Stimulated activated CD4-positive, alpha-beta T cell treated with anti-CD3 and anti-CD28 coated beads, TNF-alpha, amount 100 ng/mL, for 1 hour (primary cell): ENCODE results near the gene INSM1.
"Not testable (repeated sequence)": the region's sequence is repeated elsewhere in the genome, so short reads cannot be mapped to it uniquely, and the experiment has no call there.

Experiments
- DNase-seq, 3 donors: peaks; one replicate each; pipeline ENCODE4 v3.0.0-alpha.2; 2020; ENCODE audit warnings: low read depth in 3 of 3, low spot score in 1 of 3

Gene INSM1, protein sequence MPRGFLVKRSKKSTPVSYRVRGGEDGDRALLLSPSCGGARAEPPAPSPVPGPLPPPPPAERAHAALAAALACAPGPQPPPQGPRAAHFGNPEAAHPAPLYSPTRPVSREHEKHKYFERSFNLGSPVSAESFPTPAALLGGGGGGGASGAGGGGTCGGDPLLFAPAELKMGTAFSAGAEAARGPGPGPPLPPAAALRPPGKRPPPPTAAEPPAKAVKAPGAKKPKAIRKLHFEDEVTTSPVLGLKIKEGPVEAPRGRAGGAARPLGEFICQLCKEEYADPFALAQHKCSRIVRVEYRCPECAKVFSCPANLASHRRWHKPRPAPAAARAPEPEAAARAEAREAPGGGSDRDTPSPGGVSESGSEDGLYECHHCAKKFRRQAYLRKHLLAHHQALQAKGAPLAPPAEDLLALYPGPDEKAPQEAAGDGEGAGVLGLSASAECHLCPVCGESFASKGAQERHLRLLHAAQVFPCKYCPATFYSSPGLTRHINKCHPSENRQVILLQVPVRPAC

DNA sequence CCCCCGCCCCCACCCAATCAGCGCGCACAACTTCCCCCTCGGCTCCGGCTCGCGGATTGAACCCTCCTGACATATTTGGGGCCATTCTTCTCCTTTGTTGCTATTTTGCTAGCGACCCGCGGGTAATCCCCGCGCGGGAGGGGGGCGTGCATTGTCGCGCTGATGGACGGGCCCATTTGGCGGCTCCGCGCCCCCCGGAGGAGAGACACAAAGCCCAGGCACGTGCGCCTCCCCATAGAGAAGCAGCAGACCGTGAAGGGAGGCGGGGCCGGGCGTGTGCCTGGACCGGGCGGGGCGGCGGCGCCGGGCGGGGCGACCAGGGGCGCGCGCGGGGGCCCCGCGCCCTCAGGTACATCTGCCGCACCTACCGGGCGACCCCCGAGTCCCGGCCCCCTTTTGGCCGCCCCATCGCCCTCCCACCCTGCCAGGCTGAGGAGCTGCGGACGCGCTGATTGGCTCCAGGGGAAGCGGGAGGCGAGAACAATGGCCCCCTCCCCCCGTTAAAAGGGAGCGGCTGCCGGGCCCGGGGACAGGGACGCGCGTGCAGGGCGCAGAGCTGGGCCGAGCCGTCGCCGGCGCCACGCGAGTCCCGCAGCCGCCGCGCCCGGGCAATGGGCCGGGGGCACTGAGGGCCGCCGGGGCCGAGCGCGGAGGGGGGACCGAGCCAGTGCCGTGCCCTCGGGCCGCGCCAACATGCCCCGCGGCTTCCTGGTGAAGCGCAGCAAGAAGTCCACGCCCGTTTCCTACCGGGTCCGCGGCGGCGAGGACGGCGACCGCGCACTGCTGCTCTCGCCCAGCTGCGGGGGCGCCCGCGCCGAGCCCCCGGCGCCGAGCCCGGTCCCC lies at the start of gene INSM1:
Gene INSM1, plus strand, starts transcription at position 530 of the 843 bp plus-strand sequence. Its CDS starts 164 bp downstream, at position 694.
- no peak for DNase-seq

DNA sequence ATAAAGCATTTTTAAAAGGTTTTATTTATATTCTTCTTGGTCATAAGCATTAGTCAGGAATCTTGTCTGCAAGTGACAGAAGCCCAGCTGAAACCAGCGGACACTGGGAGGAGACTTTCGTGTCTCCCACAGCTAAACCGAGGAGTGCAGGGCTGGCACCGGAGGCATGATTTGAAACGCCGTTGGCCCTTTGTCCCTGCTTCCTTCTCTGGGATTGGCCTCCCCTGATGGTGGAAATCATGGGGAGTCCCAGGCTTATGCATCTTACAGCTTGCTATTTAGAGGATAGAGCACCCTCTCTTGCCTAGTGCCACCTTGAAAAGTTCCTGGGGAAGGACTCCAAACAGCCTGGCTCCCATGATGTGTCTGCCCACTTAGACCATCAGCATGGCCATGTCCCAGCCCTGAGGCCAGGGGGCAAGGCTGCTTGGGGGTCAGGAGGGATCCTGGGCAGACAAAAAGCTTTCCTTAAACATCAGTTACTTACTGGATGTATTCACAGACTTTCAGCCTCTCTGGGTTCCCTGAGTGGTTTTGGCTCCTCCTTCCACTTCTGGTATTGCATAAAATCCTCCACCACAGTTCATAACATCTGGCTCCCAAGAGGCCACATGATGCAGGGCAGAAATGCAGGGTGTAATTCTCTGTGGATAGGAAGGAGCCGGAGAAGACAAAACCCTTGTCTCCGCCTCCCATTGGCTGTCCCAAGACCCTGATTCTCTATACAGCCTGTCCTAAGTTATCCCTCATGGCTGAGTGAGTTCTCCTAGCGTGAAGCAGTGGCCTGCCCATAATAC lies 49.3 kb upstream of the INSM1 start:
- DNase-seq: no peak

DNA sequence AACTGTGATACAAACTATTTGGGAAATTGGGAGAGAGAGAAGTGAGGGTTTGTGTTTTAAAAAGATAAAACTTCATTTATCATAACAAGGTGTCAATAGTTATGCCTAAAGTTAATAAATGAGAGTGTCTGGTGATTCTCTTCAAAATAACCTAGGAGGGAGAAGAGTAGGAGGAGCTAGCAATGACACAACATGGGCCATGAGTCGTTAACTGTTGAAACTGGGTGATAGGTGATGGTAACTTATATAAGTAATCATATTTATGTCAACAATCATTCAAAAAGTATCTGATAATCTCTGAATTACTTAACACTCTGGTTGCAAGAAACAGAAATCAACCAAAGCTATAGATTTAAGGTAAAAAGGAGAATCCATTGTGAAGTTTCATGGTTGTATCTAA lies 46.8 kb upstream of the INSM1 start:
- DNase-seq: no peak

DNA sequence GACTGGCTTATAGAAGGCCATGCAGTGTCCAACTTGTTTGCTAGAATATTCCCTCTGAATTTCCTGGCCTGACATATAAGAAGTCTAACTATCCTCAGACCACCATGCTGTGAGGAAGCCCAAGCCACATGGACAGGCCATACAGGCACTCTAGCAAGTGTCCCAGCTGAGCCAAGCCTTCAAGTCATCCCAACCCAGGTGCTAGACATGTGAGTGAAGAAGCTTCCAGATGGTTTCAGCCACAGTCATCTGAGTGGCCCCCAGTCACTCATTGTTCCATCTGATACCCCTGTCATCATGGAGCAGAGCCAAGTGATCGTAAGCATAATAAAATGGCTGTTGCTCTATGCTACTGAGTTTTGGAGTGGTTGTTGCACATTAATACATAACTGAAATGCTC lies 46.0 kb upstream of the INSM1 start:
- no peak for DNase-seq

DNA sequence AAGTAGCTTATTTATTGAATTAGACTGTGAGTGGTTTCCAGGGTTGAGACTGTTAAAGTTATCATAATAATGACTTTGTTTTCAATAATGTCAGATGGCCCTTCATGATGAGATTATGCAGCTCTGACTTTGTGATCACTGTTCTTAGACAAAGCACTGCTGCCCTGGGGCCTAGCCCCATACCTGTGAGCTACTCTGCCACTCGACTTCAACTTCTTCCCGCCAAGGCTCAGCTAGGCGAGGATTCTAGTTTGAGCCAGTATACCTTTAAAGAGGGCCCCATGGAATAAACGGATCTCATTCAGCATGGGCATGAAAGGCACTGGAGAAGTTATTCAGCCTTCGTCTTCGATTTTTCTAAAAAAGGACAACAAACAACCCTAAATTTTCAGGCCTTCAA lies 45.0 kb upstream of the INSM1 start:
- no peak for DNase-seq

DNA sequence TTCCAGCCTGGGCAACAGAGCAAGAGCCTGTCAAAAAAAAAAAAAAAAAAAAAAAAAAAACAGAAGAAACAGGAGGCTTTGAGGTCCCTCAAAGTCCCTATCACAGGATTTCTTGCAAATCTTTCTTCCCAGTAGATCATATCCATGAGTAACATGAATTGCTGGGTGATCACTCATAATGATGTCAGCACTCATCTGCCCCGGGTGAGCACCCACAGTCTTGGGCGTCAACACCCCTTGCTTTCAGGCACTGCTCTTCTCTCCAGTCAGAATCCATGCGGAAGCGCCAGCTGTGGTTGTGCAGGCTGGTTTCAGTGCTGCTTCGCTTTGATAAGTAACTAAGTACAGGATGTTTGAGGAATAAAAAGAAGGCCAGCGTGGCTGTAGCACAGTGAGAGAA lies 40.2 kb upstream of the INSM1 start:
- no peak for DNase-seq

DNA sequence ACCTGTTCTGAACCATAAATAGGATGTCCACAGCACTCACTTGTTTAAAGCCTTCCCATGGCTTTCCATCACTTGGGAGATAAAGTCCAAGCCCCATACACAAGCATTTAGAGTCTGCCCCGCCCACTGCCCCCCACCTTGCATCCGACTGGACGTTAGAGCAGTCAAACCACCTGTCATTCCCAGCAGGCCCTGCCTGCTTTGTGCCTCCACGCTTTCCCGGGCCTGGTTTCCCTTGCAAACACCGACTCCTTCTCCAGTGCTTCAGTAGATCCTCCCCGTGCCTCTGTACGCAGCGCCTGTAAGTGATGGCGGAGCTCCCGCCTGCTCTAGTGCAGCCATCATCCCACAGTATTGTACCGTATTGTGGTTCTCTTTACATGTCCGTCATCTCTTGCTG lies 38.3 kb upstream of the INSM1 start:
- no peak for DNase-seq

DNA sequence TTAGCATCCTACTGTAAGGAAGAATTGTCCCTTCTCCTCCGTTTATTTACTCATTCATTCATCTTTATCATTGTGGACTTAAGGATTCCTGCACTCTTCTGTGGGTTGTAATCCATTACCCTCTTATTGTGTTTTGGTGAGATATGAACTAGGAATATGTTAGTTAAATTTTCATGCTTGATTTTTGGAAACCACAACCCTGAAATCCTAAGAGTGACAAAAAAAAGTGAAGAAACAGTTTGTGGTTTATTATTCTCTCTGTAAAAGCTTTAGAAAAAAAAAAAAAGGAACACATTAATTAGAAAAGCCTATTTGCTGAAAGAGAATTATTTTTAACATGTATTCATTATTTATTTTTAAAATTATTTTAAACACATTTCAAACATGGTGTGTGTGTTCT lies 36.7 kb upstream of the INSM1 start:
- no peak for DNase-seq

DNA sequence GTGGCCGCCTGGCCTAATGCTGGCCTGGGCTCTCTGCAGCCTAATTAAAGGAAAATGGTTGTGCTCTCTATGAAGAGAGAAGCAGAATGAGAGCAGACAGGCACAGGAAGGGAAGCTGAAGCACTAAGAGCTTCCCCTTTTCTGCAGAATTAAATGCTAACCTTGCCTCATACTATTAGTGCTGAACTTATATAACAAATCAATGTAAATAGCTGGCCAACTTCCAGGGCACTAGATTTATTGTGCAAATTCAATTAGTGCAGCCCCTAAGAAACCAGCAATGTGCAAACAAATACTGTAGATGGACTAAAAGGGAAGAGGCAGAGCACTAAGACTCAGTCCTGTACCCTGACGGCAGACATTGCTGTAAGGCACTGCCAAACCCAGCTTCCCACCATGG lies 36.1 kb upstream of the INSM1 start:
- no peak for DNase-seq

DNA sequence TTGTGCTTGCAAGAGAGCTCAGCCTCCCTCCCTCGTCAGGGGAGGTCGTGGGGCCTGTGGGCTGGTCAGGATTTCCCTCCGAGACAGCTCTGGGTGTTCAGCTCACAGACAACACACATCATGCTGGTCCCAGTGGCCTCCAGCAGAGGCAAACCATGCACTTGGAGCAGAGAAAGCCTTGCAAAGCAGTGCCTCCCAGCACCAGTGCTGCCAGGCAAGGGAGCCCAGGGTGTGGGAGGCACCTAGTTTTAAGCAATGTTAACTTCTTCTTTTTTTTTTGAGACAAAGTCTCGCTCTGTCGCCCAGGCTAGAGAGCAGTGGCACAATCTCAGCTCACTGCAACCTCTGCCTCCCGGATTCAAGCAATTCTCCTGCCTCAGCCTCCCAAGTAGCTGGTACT lies 34.0 kb upstream of the INSM1 start:
- DNase-seq: no peak

DNA sequence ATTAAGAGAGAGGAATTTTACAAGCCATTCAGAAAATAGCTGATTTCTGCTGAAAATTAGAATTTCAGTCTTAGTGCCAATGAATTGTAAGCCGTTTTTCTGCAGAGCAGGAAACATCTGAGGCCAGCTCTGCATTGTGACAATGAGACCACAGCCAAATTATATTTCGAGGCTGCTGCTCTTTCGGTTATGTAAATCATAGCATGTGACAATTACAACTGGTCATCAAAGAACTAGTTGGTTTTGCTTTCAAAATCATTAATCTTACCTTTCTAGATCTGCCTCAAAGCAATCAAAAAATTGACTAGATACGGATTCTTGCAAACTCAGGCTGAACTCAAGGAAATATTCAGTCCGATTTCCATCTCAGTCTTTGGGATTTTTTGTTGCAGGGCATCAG lies 33.4 kb upstream of the INSM1 start:
- DNase-seq: no peak

DNA sequence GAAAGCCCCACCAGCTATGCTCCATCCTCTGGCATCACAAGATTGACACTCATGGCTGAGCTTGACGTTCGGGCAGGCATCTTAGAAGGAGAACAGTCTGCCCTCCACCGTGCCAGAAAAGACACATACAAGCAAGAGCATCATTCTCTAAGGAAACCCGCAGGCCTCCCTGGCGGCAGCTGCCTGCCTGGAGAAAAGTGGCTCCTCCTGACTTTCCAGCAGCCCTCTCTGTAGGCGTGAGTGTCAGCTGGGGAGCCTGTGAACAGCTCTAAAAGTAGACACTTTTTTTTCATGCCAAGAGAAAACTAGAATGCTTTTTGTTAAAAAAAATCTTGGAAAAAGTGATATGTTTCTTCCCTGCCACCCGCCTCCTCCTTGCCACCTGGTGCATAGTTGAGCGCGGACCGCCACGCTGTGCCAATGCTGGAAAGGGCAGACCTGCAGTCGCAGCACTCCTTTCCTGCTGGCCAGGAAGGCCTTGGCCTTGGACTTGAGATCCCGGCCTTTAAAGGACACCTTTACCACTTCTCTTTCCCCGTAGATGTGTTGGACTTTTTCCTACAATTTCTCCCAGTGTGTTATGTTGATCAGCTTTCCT lies 29.7 kb upstream of the INSM1 start:
- no peak for DNase-seq

DNA sequence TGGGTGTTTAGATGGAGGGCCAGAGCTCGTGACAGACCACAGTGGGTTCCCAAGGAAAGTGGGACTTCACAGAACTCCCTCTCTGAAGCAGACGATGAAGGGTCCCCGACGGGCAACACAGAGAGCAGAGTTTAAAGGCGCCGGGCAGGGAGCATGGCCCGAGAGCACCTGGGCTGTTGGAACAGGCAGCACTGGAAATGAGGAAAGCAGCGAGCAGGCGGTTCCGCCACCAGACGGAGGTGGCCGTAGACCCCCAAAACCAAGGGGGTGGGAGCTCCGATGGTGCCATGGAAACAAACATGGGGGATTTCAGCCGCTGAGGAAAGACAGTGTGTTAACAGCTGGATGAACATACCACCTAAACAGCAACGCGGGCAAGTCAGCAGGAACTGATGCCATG lies 27.5 kb upstream of the INSM1 start:
- no peak for DNase-seq

DNA sequence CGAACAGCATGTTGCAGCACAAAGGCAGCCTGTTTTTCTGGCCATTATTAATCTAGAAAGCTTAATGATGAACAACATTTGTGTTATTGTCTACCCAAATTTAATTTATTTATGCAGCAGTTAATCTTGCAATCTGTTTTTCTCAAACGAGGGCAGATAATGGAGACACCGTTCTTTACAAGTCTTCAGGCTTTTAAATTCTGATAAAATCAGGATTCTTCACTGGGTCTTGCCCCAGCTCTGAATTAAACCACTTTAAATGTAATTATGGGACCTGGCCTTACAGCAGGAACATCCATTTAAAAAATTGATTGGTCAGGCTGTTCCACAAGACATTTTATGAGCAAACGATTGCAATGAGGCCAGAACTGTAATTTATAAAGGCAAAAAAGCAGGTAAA lies 26.5 kb upstream of the INSM1 start:
- no peak for DNase-seq

DNA sequence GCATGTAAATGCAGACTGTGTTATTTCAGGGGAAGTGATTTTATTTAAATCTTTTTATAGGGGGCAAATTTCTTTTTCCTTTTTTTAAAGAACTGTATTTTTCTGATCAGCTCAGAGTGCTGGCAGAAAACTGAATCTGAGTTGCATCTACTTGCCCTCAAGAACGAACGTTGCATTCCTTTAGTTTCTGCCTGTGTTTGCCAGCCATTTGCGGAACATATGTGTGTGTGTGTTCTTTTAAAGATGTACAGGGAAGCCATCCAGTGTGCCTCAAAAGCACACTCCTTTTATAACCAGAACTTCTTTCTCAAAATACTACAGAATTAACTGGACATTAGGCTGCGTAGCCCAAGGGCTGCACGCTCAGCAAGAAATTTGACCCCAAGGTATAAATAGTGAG lies 25.8 kb upstream of the INSM1 start:
- no peak for DNase-seq

DNA sequence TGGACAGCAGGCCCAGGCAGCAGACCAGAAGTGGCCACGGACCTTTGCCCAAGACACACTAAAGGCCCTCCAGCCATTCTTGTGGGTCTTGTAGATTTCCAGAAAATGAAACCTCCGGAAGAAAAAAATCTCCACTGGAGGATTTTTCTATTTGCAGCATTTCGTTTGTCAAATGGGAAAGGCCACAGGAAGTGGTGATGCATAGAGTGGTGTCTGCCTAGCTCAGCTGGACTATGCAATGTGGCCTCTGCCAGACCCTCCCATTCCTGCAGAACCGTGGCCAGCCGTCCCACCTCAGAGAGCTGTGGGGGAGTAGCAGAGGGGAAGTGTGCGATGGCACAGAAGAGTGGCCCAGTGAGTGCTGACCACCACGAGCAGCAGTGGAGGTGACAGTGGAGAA lies 24.0 kb upstream of the INSM1 start:
- DNase-seq: no peak

DNA sequence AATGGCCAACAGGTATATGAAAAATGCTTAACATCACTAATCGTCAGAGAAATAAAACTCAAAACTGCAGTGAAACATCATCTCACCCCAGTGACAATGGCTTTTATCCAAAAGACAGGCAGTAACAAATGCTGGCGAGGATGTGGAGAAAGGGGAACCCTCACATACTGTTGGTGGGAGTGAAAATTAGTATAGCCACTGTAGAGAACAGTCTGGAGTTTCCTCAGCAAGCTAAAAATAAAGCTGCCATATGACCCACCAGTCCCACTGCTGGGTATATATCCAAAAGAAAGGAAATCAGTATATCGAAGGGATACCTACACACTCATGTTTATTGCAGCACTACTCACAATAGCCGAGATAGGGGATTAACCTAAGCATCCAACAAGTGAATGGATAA lies 23.4 kb upstream of the INSM1 start:
- no peak for DNase-seq

DNA sequence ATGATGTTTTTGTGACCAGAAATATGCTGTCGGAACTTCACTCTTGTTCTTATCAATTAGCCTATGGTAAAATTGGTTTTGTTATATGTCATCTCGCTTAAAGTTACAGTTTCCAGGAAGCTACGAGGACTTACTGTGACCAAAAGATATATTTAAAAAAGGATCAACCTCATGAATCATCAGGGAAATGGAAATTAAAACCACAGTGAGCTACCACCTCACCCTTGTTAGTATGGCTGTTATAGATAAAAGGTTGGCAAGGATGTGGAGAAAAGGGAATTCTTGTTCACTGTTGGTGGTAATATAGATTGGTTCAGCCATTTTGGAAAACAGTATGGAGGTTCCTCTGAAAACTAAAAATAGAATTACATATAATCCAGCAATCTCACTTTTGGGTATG lies 14.3 kb upstream of the INSM1 start:
- DNase-seq: no peak

DNA sequence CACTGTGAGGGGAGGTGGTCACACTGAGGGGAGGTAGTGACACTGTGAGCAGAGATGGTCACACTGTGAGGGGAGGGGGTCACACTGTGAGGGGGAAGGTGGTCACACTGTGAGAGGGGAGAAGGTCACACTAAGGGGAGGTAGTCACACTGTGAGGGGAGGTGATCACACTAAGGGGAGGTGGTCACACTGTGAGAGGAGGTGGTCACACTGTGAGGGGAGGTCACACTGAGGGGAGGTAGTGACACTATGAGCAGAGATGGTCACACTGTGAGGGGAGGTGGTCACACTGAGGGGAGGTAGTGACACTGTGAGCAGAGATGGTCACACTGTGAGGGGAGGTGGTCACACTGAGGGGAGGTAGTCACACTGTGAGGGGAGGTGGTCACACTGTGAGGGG lies 12.4 kb upstream of the INSM1 start:
- DNase-seq: not testable (repeated sequence)

DNA sequence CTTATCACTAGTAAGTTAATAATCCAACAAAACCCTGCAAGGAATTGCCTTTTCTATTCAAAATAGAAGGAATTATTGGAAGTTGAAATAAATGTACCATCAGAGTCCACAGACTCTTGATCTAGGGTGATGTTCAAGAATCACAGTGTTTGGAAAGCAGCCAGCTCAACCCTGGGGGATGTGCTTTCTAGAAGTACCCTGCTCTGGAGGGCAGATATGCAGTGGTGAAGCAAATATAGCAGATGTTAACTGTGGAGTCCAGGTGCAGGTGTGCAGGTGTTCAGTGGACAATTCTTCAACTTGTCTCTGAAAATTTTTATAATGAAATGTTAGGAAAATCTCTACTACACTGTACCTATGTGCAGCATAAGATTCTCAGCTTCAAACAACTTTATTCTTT lies 9.1 kb upstream of the INSM1 start:
- no peak for DNase-seq

DNA sequence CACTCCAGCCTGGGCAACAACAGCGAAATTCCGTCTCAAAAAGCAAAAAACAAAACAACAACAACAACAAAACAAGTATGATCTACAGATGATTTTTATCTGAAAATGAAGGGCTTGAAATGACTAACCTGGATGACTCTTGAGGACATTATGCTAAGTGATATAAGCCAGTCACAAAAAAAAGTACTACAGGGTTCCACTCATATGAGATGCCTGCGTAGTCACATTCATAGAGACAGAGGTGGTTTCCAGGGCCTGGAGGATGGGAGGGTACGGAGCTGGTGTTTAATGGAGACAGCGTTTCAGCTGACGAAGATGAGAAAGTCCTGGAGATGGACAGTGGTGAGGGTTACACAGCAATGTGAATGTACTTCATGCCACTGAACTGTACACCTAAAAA lies 8.3 kb upstream of the INSM1 start:
- DNase-seq: no peak
